ENCODE data around the gene DIRAS1.
"Not testable (repeated sequence)": the region's sequence is repeated elsewhere in the genome, so short reads cannot be mapped to it uniquely, and the experiment has no call there.

DIRAS1 gene

GRCh38 chr19:2726160-2726855, 5.1 kb upstream of the DIRAS1 start:
- no peak for DNase-seq

- DNase-seq, result no peak
These were observed 3.0 kb upstream of the DIRAS1 start for GRCh38 chr19:2724148-2724557.

- DNase-seq, result no peak
These were observed 2.6 kb upstream of the DIRAS1 start for GRCh38 chr19:2723747-2724146.

GRCh38 chr19:2723345-2723715, 2.2 kb upstream of the DIRAS1 start:
- DNase-seq, result no peak

GRCh38 chr19:2722541-2723344, 1.6 kb upstream of the DIRAS1 start:
- DNase-seq, result no peak

- DNase-seq, result no peak
These were observed 683 bp upstream of the DIRAS1 start for GRCh38 chr19:2721570-2722540.

GRCh38 chr19:2719920-2720776, 1.0 kb downstream of the DIRAS1 start:
- DNase-seq, result no peak

- no peak for DNase-seq
These were observed 1.9 kb downstream of the DIRAS1 start for GRCh38 chr19:2719232-2719735.

GRCh38 chr19:2717638-2718541, 3.3 kb downstream of the DIRAS1 start:
- DNase-seq, result no peak

GRCh38 chr19:2716722-2717637, 4.2 kb downstream of the DIRAS1 start:
- DNase-seq, result no peak

GRCh38 chr19:2716275-2716650, 4.9 kb downstream of the DIRAS1 start:
- DNase-seq, result no peak

GRCh38 chr19:2715470-2716274, 5.5 kb downstream of the DIRAS1 start:
- DNase-seq, result no peak

- DNase-seq, result no peak
These were observed 6.5 kb downstream of the DIRAS1 start for GRCh38 chr19:2714531-2715269.

GRCh38 chr19:2714102-2714501, 7.1 kb downstream of the DIRAS1 start:
- not testable (repeated sequence) for DNase-seq

GRCh38 chr19:2713170-2713569, 8.0 kb downstream of the DIRAS1 start:
- DNase-seq, result not testable (repeated sequence)

- no peak for DNase-seq
These were observed 9.3 kb downstream of the DIRAS1 start for GRCh38 chr19:2711875-2712205.

GRCh38 chr19:2711172-2711874, 9.8 kb downstream of the DIRAS1 start:
- no peak for DNase-seq

- no peak for DNase-seq
These were observed 14.9 kb downstream of the DIRAS1 start for GRCh38 chr19:2706251-2706650.
